Neural crest cell (in vitro differentiated cells): ENCODE results near the gene SDC4. TPM values are rescaled to one million over a fixed set of nuclear protein-coding genes. Genes with fewer than 3 reads are reported as not detected.

Experiments
- DNase-seq: peaks from one replicate; pipeline ENCODE4 v3.0.0; 2021; ENCODE audit warnings: low read depth, mixed read lengths, low spot score
- H3K27ac Mint-ChIP-seq: one replicate; pipeline ENCODE4 v1.8.0; 2021; ENCODE audit warnings: mild to moderate bottlenecking, mixed read lengths; ENCODE audit not compliant: unreplicated experiment
- H3K27me3 Mint-ChIP-seq: 2 replicates; pipeline ENCODE4 v1.8.0; 2021; ENCODE audit warnings: low read depth, mild to moderate bottlenecking, mixed read lengths
- H3K36me3 Mint-ChIP-seq: 2 replicates; pipeline ENCODE4 v1.8.0; 2021; ENCODE audit warnings: low read depth, mild to moderate bottlenecking, mixed read lengths
- H3K4me1 Mint-ChIP-seq: 2 replicates; pipeline ENCODE4 v1.8.0; 2021; ENCODE audit warnings: mixed read lengths
- H3K4me3 Mint-ChIP-seq: one replicate; pipeline ENCODE4 v1.8.0; 2021; ENCODE audit warnings: mild to moderate bottlenecking, mixed read lengths
- H3K9me3 Mint-ChIP-seq: 2 replicates; pipeline ENCODE4 v1.8.0; 2021; ENCODE audit warnings: mixed read lengths
- CTCF ChIP-seq: fragments of 200-600 bp; sonication (generic); conservative IDR thresholded peaks from 2 replicates; pipeline ENCODE4 v1.5.0; 2021; ENCODE audit warnings: antibody characterized with exemption, mild to moderate bottlenecking
- total RNA-seq: library from RNA; stranded (reverse); gene quantifications from 2 replicates; pipeline ENCODE4 v1.2.1, GENCODE V29; 2021

The SDC4 gene
- total RNA-seq, 1 donor from 2014 or later: 11.5 TPM

- Mint-ChIP-seq H3K27me3 (peaks cover 35% of the 10 kb centered on the region), H3K9me3 (no peaks in the 10 kb centered on the region), H3K27ac (no peak overlapping the region), H3K4me1 (no peaks in the 10 kb centered on the region), H3K36me3 (no peaks in the 10 kb centered on the region), H3K4me3 (no peak overlapping the region)
- DNase-seq: no peak
- TF ChIP-seq CTCF: no peak
Observed at GRCh38 chr20:45312241-45312640, 36.0 kb downstream of the SDC4 start.

GRCh38 chr20:45311589-45312211, 36.5 kb downstream of the SDC4 start:
- no peaks in the 10 kb centered on the region for H3K4me1 Mint-ChIP-seq
- H3K27me3 Mint-ChIP-seq: peaks cover 32% of the 10 kb centered on the region
- H3K4me3 Mint-ChIP-seq: no peak overlapping the region
- H3K27ac Mint-ChIP-seq: no peak overlapping the region
- peak; percentile 69 for DNase-seq
- peak; percentile 86 for TF ChIP-seq CTCF
- H3K9me3 Mint-ChIP-seq: no peaks in the 10 kb centered on the region
- no peaks in the 10 kb centered on the region for H3K36me3 Mint-ChIP-seq

- no peaks in the 10 kb centered on the region for H3K9me3 Mint-ChIP-seq
- no peak overlapping the region for H3K27ac Mint-ChIP-seq
- no peaks in the 10 kb centered on the region for H3K36me3 Mint-ChIP-seq
- H3K4me3 Mint-ChIP-seq: no peak overlapping the region
- H3K27me3 Mint-ChIP-seq: peaks cover 45% of the 10 kb centered on the region
- no peak for TF ChIP-seq CTCF
- no peak for DNase-seq
- H3K4me1 Mint-ChIP-seq: no peaks in the 10 kb centered on the region
Observed at GRCh38 chr20:45309075-45309474, 39.1 kb downstream of the SDC4 start.

GRCh38 chr20:45308117-45308778, 40.0 kb downstream of the SDC4 start, which contains the start of gene MATN4:
TSS of gene MATN4 (minus strand) at chr20:45308299. CDS start at chr20:45305582, 2,717 bp downstream.
- no peak within 1 kb of the TSS for H3K4me3 Mint-ChIP-seq
- no peak for TF ChIP-seq CTCF
- no peaks in the 10 kb centered on the region for H3K9me3 Mint-ChIP-seq
- no peaks in the 10 kb centered on the region for H3K4me1 Mint-ChIP-seq
- no peak for DNase-seq
- no peaks in the 10 kb centered on the region for H3K36me3 Mint-ChIP-seq
- H3K27me3 Mint-ChIP-seq: peaks cover 49% of the 10 kb centered on the region
- no peak within 1 kb of the TSS for H3K27ac Mint-ChIP-seq

- DNase-seq: no peak
Observed at GRCh38 chr20:45307076-45307640, 41.1 kb downstream of the SDC4 start.

More at GRCh38 chr20:45307076-45307640, 41.1 kb downstream of the SDC4 start:
- no peak for TF ChIP-seq CTCF
- H3K27me3 Mint-ChIP-seq: peaks cover 52% of the 10 kb centered on the region
- no peak overlapping the region for H3K4me3 Mint-ChIP-seq
- H3K9me3 Mint-ChIP-seq: no peaks in the 10 kb centered on the region
- H3K27ac Mint-ChIP-seq: no peak overlapping the region
- no peaks in the 10 kb centered on the region for H3K4me1 Mint-ChIP-seq
- no peaks in the 10 kb centered on the region for H3K36me3 Mint-ChIP-seq
